WTC11 (cell line): Measurements from ENCODE around the gene PPARA. TPM values are rescaled to one million over a fixed set of nuclear protein-coding genes. Genes with fewer than 3 reads are reported as not detected.

Experiments used
- ATAC-seq: fragments of 200-7000 bp; cut with Tn5 transposase; 2 replicates; pipeline ENCODE4 v1.10.0; 2021; ENCODE audit warnings: mild to moderate bottlenecking, moderate library complexity
- CTCF ChIA-PET: fragments of 300-600 bp; sonication (Branson Sonifier 250); formaldehyde crosslinking; loops from one replicate; lab custom pipeline; 2021; ENCODE audit warnings: antibody characterized with exemption; lab: Charles Lee
- POLR2A ChIA-PET: fragments of 350-600 bp; sonication (Branson Sonifier 250); formaldehyde crosslinking; loops from one replicate; lab custom pipeline; 2021; ENCODE audit warnings: antibody characterized with exemption; lab: Charles Lee
- DNase-seq: peaks from one replicate; pipeline ENCODE4 v3.0.0; 2021; ENCODE audit warnings: low spot score
- H3K27ac Mint-ChIP-seq: 2 replicates; pipeline ENCODE4 v1.8.0; 2021; ENCODE audit warnings: mixed read lengths
- H3K27me3 Mint-ChIP-seq: 2 replicates; pipeline ENCODE4 v1.8.0; 2021; ENCODE audit warnings: low read depth, mild to moderate bottlenecking, moderate library complexity, mixed read lengths
- H3K36me3 Mint-ChIP-seq: 2 replicates; pipeline ENCODE4 v1.8.0; 2021; ENCODE audit warnings: mixed read lengths
- H3K4me1 Mint-ChIP-seq: 2 replicates; pipeline ENCODE4 v1.8.0; 2022; ENCODE audit warnings: mixed read lengths
- H3K4me3 Mint-ChIP-seq: 2 replicates; pipeline ENCODE4 v1.8.0; 2021; ENCODE audit warnings: mild to moderate bottlenecking, moderate library complexity, mixed read lengths
- H3K9me3 Mint-ChIP-seq: 2 replicates; pipeline ENCODE4 v1.8.0; 2021; ENCODE audit warnings: mixed read lengths
- ATF6 ChIP-seq: sonication (generic); formaldehyde crosslinking; IDR thresholded peaks from 2 replicates; pipeline ENCODE4 v1.8.1; 2023; ENCODE audit warnings: mild to moderate bottlenecking, missing genetic modification reagents
- E2F4 ChIP-seq: sonication (generic); formaldehyde crosslinking; IDR thresholded peaks from 2 replicates; pipeline ENCODE4 v1.8.1; 2022; ENCODE audit warnings: low read depth, mild to moderate bottlenecking, moderate library complexity, missing genetic modification reagents, borderline replicate concordance
- ELF4 ChIP-seq: sonication (generic); formaldehyde crosslinking; IDR thresholded peaks from 2 replicates; pipeline ENCODE4 v1.8.1; 2022; ENCODE audit warnings: low read depth, mild to moderate bottlenecking, moderate library complexity, missing genetic modification reagents
- ETV6 ChIP-seq: sonication (generic); formaldehyde crosslinking; IDR thresholded peaks from 2 replicates; pipeline ENCODE4 v1.8.1; 2022; ENCODE audit warnings: mild to moderate bottlenecking, missing genetic modification reagents
- FOXK1 ChIP-seq: sonication (generic); formaldehyde crosslinking; IDR thresholded peaks from 2 replicates; pipeline ENCODE4 v1.8.0; 2022; ENCODE audit warnings: mild to moderate bottlenecking, moderate library complexity, missing genetic modification reagents
- GABPB1 ChIP-seq: sonication (generic); formaldehyde crosslinking; IDR thresholded peaks from 2 replicates; pipeline ENCODE4 v1.8.1; 2023; ENCODE audit warnings: mild to moderate bottlenecking, missing genetic modification reagents
- GRHL2 ChIP-seq: fragments of 250-450 bp; sonication (Bioruptor Pico); IDR thresholded peaks from 2 replicates; pipeline ENCODE4 v1.8.0; 2022; ENCODE audit warnings: mild to moderate bottlenecking, moderate library complexity; ENCODE audit not compliant: insufficient replicate concordance, severe bottlenecking
- MLX ChIP-seq: sonication (generic); formaldehyde crosslinking; IDR thresholded peaks from 2 replicates; pipeline ENCODE4 v1.8.1; 2023; ENCODE audit warnings: mild to moderate bottlenecking, missing genetic modification reagents, moderate library complexity
- NFE2L1 ChIP-seq: sonication (generic); formaldehyde crosslinking; IDR thresholded peaks from 2 replicates; pipeline ENCODE4 v1.8.1; 2023; ENCODE audit warnings: missing genetic modification reagents
- NR2C2 ChIP-seq: sonication (generic); formaldehyde crosslinking; IDR thresholded peaks from 2 replicates; pipeline ENCODE4 v1.8.0; 2022; ENCODE audit warnings: mild to moderate bottlenecking, missing genetic modification reagents
- NR3C1 ChIP-seq: sonication (generic); formaldehyde crosslinking; conservative IDR thresholded peaks from 2 replicates; pipeline ENCODE4 v1.8.1; 2023; ENCODE audit warnings: low read depth, mild to moderate bottlenecking, missing genetic modification reagents
- RORB ChIP-seq: fragments of 250-450 bp; sonication (Bioruptor Pico); IDR thresholded peaks from 2 replicates; pipeline ENCODE4 v1.9.0; 2021; ENCODE audit warnings: mild to moderate bottlenecking
- SOX15 ChIP-seq: fragments of 250-450 bp; sonication (Bioruptor Pico); IDR thresholded peaks from 2 replicates; pipeline ENCODE4 v1.9.0; 2021; ENCODE audit warnings: mild to moderate bottlenecking
- SP1 ChIP-seq: sonication (generic); formaldehyde crosslinking; conservative IDR thresholded peaks from 2 replicates; pipeline ENCODE4 v1.8.1; 2022; ENCODE audit warnings: missing genetic modification reagents
- TEAD4 ChIP-seq: sonication (generic); formaldehyde crosslinking; IDR thresholded peaks from 2 replicates; pipeline ENCODE4 v1.8.0; 2022; ENCODE audit warnings: mild to moderate bottlenecking, missing genetic modification reagents
- TP53 ChIP-seq: sonication (generic); formaldehyde crosslinking; IDR thresholded peaks from 2 replicates; pipeline ENCODE4 v1.8.1; 2023; ENCODE audit warnings: mild to moderate bottlenecking, missing genetic modification reagents
- ZNF138 ChIP-seq: sonication (generic); formaldehyde crosslinking; conservative IDR thresholded peaks from 2 replicates; pipeline ENCODE4 v1.8.1; 2022; ENCODE audit warnings: mild to moderate bottlenecking, moderate library complexity, missing genetic modification reagents
- ZNF232 ChIP-seq: sonication (generic); formaldehyde crosslinking; IDR thresholded peaks from 2 replicates; pipeline ENCODE4 v1.8.0; 2022; ENCODE audit warnings: mild to moderate bottlenecking, missing genetic modification reagents
- ZNF671 ChIP-seq: fragments of 250-450 bp; sonication (Bioruptor Pico); IDR thresholded peaks from 2 replicates; pipeline ENCODE4 v1.8.0; 2021; ENCODE audit warnings: mild to moderate bottlenecking
- total RNA-seq: library from RNA; stranded (reverse); gene quantifications from 3 replicates; pipeline ENCODE4 v1.2.3, GENCODE V29; 2021
- TF ChIP-seq, protein P1 (sequence below): sonication (generic); formaldehyde crosslinking; IDR thresholded peaks from 2 replicates; pipeline ENCODE4 v1.8.0; 2022; ENCODE audit warnings: mild to moderate bottlenecking, missing genetic modification reagents
- TF ChIP-seq, protein P2 (sequence below): sonication (generic); formaldehyde crosslinking; IDR thresholded peaks from 2 replicates; pipeline ENCODE4 v1.8.0; 2022; ENCODE audit warnings: mild to moderate bottlenecking, missing genetic modification reagents
- TF ChIP-seq, protein P3 (sequence below): sonication (generic); formaldehyde crosslinking; IDR thresholded peaks from 2 replicates; pipeline ENCODE4 v1.8.1; 2023; ENCODE audit warnings: mild to moderate bottlenecking, missing genetic modification reagents
- TF ChIP-seq, protein P4 (sequence below): sonication (generic); formaldehyde crosslinking; IDR thresholded peaks from 2 replicates; pipeline ENCODE4 v1.8.1; 2022; ENCODE audit warnings: mild to moderate bottlenecking, missing genetic modification reagents, moderate library complexity, borderline replicate concordance
- TF ChIP-seq, protein P5 (sequence below): fragments of 200-600 bp; IDR thresholded peaks from 2 replicates; pipeline ENCODE4 v1.8.0; 2022; ENCODE audit warnings: antibody characterized with exemption

The PPARA gene
- total RNA-seq, 1 experiment from 2014 or later, result 9.3 TPM

DNA sequence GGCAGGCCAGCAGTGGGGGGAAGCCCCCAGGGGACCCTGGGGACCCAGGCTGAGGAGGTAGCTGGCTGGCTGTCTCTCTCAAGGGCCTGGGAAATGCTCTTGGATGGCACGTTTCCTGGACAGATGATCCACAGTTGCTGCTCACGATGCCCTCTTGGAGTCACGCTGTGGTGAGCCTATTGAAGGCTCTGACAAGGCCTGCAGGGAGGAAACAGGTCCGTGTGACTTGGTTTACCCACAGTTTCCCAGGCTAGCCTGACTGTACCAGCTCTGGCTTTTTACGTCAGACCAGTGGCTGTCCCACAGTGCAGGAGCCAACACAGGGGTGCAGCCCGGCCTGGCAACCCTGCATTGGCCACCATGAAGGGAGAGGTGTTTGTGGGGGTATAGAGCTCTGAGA is 29.2 kb upstream of the PPARA start:
- no peaks in the 10 kb centered on the region for H3K9me3 Mint-ChIP-seq
- ChIA-PET CTCF (interaction anchor here (1.5 to 5.0 kb wide), 5 partner anchors 31 to 126 kb away, joined by 3 to 46 read pairs (median 12); no protein-coding TSS in a partner anchor), POLR2A (no interaction called here)
- no peak overlapping the region for H3K27ac Mint-ChIP-seq
- TF ChIP-seq NFE2L1, result no peak
- TF ChIP-seq, protein P1, sequence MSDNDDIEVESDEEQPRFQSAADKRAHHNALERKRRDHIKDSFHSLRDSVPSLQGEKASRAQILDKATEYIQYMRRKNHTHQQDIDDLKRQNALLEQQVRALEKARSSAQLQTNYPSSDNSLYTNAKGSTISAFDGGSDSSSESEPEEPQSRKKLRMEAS, result no peak
- no peak for TF ChIP-seq GABPB1
- TF ChIP-seq MLX (CRISPR knock-in tag), result no peak
- no peak for TF ChIP-seq ETV6 (CRISPR knock-in tag)
- TF ChIP-seq, protein P2, sequence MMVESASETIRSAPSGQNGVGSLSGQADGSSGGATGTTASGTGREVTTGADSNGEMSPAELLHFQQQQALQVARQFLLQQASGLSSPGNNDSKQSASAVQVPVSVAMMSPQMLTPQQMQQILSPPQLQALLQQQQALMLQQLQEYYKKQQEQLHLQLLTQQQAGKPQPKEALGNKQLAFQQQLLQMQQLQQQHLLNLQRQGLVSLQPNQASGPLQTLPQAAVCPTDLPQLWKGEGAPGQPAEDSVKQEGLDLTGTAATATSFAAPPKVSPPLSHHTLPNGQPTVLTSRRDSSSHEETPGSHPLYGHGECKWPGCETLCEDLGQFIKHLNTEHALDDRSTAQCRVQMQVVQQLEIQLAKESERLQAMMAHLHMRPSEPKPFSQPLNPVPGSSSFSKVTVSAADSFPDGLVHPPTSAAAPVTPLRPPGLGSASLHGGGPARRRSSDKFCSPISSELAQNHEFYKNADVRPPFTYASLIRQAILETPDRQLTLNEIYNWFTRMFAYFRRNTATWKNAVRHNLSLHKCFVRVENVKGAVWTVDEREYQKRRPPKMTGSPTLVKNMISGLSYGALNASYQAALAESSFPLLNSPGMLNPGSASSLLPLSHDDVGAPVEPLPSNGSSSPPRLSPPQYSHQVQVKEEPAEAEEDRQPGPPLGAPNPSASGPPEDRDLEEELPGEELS (CRISPR knock-in tag), result no peak
- H3K36me3 Mint-ChIP-seq, result no peaks in the 10 kb centered on the region
- no peak for DNase-seq
- ATAC-seq, result no peak
- H3K4me1 Mint-ChIP-seq, result no peaks in the 10 kb centered on the region
- no peaks in the 10 kb centered on the region for H3K27me3 Mint-ChIP-seq
- H3K4me3 Mint-ChIP-seq, result no peak overlapping the region

- CTCF ChIA-PET, result interaction anchor here (0.6 to 5.0 kb wide), 39 partner anchors 9 to 422 kb away, joined by 3 to 46 read pairs (median 4); partner anchors contain the start of genes GTSE1, TRMU and TTC38
- no peak for DNase-seq
- H3K9me3 Mint-ChIP-seq, result no peaks in the 10 kb centered on the region
- H3K36me3 Mint-ChIP-seq, result no peaks in the 10 kb centered on the region
- no peaks in the 10 kb centered on the region for H3K27me3 Mint-ChIP-seq
- POLR2A ChIA-PET, result no interaction called here
- ATAC-seq, result no peak
- no peaks in the 10 kb centered on the region for H3K4me1 Mint-ChIP-seq
- H3K4me3 Mint-ChIP-seq, result no peak overlapping the region
- H3K27ac Mint-ChIP-seq, result no peak overlapping the region
- no peak for TF ChIP-seq ZNF138
- TF ChIP-seq, protein P3, sequence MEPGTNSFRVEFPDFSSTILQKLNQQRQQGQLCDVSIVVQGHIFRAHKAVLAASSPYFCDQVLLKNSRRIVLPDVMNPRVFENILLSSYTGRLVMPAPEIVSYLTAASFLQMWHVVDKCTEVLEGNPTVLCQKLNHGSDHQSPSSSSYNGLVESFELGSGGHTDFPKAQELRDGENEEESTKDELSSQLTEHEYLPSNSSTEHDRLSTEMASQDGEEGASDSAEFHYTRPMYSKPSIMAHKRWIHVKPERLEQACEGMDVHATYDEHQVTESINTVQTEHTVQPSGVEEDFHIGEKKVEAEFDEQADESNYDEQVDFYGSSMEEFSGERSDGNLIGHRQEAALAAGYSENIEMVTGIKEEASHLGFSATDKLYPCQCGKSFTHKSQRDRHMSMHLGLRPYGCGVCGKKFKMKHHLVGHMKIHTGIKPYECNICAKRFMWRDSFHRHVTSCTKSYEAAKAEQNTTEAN (CRISPR knock-in tag), result no peak
- no peak for TF ChIP-seq ELF4
- TF ChIP-seq, protein P4, sequence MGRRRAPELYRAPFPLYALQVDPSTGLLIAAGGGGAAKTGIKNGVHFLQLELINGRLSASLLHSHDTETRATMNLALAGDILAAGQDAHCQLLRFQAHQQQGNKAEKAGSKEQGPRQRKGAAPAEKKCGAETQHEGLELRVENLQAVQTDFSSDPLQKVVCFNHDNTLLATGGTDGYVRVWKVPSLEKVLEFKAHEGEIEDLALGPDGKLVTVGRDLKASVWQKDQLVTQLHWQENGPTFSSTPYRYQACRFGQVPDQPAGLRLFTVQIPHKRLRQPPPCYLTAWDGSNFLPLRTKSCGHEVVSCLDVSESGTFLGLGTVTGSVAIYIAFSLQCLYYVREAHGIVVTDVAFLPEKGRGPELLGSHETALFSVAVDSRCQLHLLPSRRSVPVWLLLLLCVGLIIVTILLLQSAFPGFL (CRISPR knock-in tag), result no peak
- no peak for TF ChIP-seq NR2C2 (CRISPR knock-in tag)
- TF ChIP-seq, protein P5, sequence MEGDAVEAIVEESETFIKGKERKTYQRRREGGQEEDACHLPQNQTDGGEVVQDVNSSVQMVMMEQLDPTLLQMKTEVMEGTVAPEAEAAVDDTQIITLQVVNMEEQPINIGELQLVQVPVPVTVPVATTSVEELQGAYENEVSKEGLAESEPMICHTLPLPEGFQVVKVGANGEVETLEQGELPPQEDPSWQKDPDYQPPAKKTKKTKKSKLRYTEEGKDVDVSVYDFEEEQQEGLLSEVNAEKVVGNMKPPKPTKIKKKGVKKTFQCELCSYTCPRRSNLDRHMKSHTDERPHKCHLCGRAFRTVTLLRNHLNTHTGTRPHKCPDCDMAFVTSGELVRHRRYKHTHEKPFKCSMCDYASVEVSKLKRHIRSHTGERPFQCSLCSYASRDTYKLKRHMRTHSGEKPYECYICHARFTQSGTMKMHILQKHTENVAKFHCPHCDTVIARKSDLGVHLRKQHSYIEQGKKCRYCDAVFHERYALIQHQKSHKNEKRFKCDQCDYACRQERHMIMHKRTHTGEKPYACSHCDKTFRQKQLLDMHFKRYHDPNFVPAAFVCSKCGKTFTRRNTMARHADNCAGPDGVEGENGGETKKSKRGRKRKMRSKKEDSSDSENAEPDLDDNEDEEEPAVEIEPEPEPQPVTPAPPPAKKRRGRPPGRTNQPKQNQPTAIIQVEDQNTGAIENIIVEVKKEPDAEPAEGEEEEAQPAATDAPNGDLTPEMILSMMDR, result no peak
- TF ChIP-seq ZNF671 (CRISPR knock-in tag), result no peak
- TF ChIP-seq NR3C1, result no peak
- TF ChIP-seq SOX15 (CRISPR knock-in tag), result no peak
- no peak for TF ChIP-seq SP1 (CRISPR knock-in tag)
- TF ChIP-seq NFE2L1, result no peak
- TF ChIP-seq RORB, result no peak
- no peak for TF ChIP-seq GRHL2 (CRISPR knock-in tag)
- no peak for TF ChIP-seq ZNF232 (CRISPR knock-in tag)
- no peak for TF ChIP-seq E2F4 (CRISPR knock-in tag)
- no peak for TF ChIP-seq FOXK1 (CRISPR knock-in tag)
- TF ChIP-seq TP53, result no peak
- no peak for TF ChIP-seq ATF6 (CRISPR knock-in tag)
- TF ChIP-seq TEAD4 (CRISPR knock-in tag), result no peak
Observed at GRCh38 chr22:46121523-46122287, 28.6 kb upstream of the PPARA start.
